K562 (cell line): ENCODE measurements around the gene FADS6. TPM values are rescaled to one million over a fixed set of nuclear protein-coding genes. Genes with fewer than 3 reads are reported as not detected.

ENCODE experiments used
- E2F3 ChIP-seq: fragments of 250-450 bp; sonication (Bioruptor Pico); IDR thresholded peaks from 2 replicates; pipeline ENCODE4 v1.4.0; 2020; ENCODE audit warnings: mild to moderate bottlenecking
- EP400 ChIP-seq: fragments of 450-650 bp; IDR thresholded peaks from 2 replicates; pipeline ENCODE4 v1.6.1; 2017; ENCODE audit warnings: antibody characterized with exemption, mild to moderate bottlenecking, moderate library complexity
- LCOR ChIP-seq: sonication (generic); formaldehyde crosslinking; IDR thresholded peaks from 2 replicates; pipeline ENCODE4 v1.8.0; 2022; ENCODE audit warnings: mild to moderate bottlenecking, missing genetic modification reagents
- MEIS2 ChIP-seq: fragments of 450-650 bp; IDR thresholded peaks from 2 replicates; pipeline ENCODE4 v1.6.1; 2014; ENCODE audit warnings: mild to moderate bottlenecking; ENCODE audit not compliant: partially characterized antibody
- NCOA1 ChIP-seq: fragments of 450-650 bp; IDR thresholded peaks from 2 replicates; pipeline ENCODE4 v1.6.1; 2016; ENCODE audit warnings: low read depth
- NFRKB ChIP-seq: fragments of 450-650 bp; IDR thresholded peaks from 2 replicates; pipeline ENCODE4 v1.6.1; 2016; ENCODE audit warnings: low read depth
- ZFP1 ChIP-seq: fragments of 450-650 bp; formaldehyde crosslinking; IDR thresholded peaks from 2 replicates; pipeline ENCODE4 v1.4.0; 2020; ENCODE audit warnings: mild to moderate bottlenecking, mixed read lengths
- ZFP30 ChIP-seq: fragments of 250-450 bp; sonication (Bioruptor Pico); IDR thresholded peaks from 2 replicates; pipeline ENCODE4 v1.8.0; 2022; ENCODE audit warnings: moderate library complexity, mild to moderate bottlenecking, inconsistent platforms, borderline replicate concordance
- ZFP36 ChIP-seq: fragments of 150-350 bp; IDR thresholded peaks from 2 replicates; pipeline ENCODE4 v1.6.1; 2018; ENCODE audit warnings: low read length, low read depth; ENCODE audit not compliant: partially characterized antibody
- ZNF277 ChIP-seq: fragments of 250-450 bp; sonication (Bioruptor Pico); IDR thresholded peaks from 2 replicates; pipeline ENCODE4 v1.8.0; 2022; ENCODE audit warnings: inconsistent platforms, mild to moderate bottlenecking, moderate library complexity, borderline replicate concordance
- ZNF395 ChIP-seq: fragments of 200-800 bp; sonication (Bioruptor generic); IDR thresholded peaks from 2 replicates; pipeline ENCODE4 v1.6.1; 2017; ENCODE audit warnings: missing genetic modification characterization, missing compliant biosample characterization
- ZNF592 ChIP-seq: fragments of 450-650 bp; IDR thresholded peaks from 2 replicates; pipeline ENCODE4 v1.6.1; 2017; ENCODE audit warnings: antibody characterized with exemption, mild to moderate bottlenecking
- ZNF76 ChIP-seq: fragments of 250-450 bp; sonication (Bioruptor Pico); IDR thresholded peaks from 2 replicates; pipeline ENCODE4 v1.4.0; 2020; ENCODE audit warnings: mild to moderate bottlenecking, moderate library complexity, borderline replicate concordance
- polyA plus RNA-seq, 8 experiments: library from polyadenylated mRNA; depleted of rRNA in 4 of 8; stranded (reverse) in 5 of 8; unstranded in 3 of 8; fragments of >200 nt; fragmentation: Nextera tagmentation in 2 of 8; fragmentation: Illumina TruSeq in 1 of 8; extraction: Ambion mirVana in 2 of 8; extraction: Trizol in 1 of 8; gene quantifications; 2 replicates each; pipeline versions ENCODE4 v1.2.1 to v1.2.3, GENCODE V29; 2011 to 2014; ENCODE audit warnings: inconsistent platforms in 1 of 8, missing spikeins in 1 of 8
- total RNA-seq, 7 experiments: library from RNA; depleted of rRNA in 6 of 7; stranded (reverse); fragments of >200 nt in 6 of 7; fragmentation: Illumina TruSeq in 2 of 7; extraction: Trizol in 2 of 7; gene quantifications; 2 replicates each; pipeline versions ENCODE4 v1.2.1 to v1.2.3, GENCODE V29; 2011 to 2021; ENCODE audit warnings: low replicate concordance in 1 of 7

FADS6 gene
- total and polyA plus RNA-seq, 9 of the 15 experiments (the other 6 are each of a cell fraction or from before 2014, with no cell fraction given) = 0.18 to 0.22 TPM; not detected in 7

- TF ChIP-seq ZNF592 = no peak; the same call in none of the 2 replicates
- TF ChIP-seq ZFP36 = no peak
- TF ChIP-seq ZFP30 = no peak
- no peak for TF ChIP-seq MEIS2
- peak; percentile 86; the same call in 1 of the 2 replicates for TF ChIP-seq ZNF395 (CRISPR knock-in tag)
- TF ChIP-seq LCOR (CRISPR knock-in tag) = peak; percentile 57; the same call in 1 of the 2 replicates
- peak; percentile 85; the same call in 1 of the 2 replicates for TF ChIP-seq NFRKB
- TF ChIP-seq ZNF277 (CRISPR knock-in tag) = no peak
- TF ChIP-seq ZFP1 = no peak
- TF ChIP-seq NCOA1 = peak; percentile 29; the same call in 1 of the 2 replicates
- 0 out of 2 replicates have a peak, but pooled peaks have one; percentile 22 for TF ChIP-seq ZNF76 (CRISPR knock-in tag)
- peak; percentile 92 for TF ChIP-seq EP400
- TF ChIP-seq E2F3 (CRISPR knock-in tag) = peak; percentile 88
Measured at GRCh38 chr17:74873037-74873873, 20.2 kb downstream of the FADS6 start (continued).
